Endothelial cell (in vitro differentiated cells): Measurements from ENCODE around the gene CFAP77. TPM values are rescaled to one million over a fixed set of nuclear protein-coding genes. Genes with fewer than 3 reads are reported as not detected.
A peak's percentile ranks its signal among the peaks of the same experiment; 100 is the strongest.

Experiments
- DNase-seq: peaks from one replicate; pipeline ENCODE4 v3.0.0; 2021; ENCODE audit warnings: low spot score
- H3K27ac Mint-ChIP-seq: one replicate; pipeline ENCODE4 v1.8.0; 2021; ENCODE audit warnings: mixed read lengths, inconsistent platforms; ENCODE audit not compliant: unreplicated experiment
- H3K27me3 Mint-ChIP-seq: one replicate; pipeline ENCODE4 v1.8.0; 2021; ENCODE audit warnings: mild to moderate bottlenecking, moderate library complexity, mixed read lengths, inconsistent platforms; ENCODE audit not compliant: unreplicated experiment
- H3K36me3 Mint-ChIP-seq: one replicate; pipeline ENCODE4 v1.8.0; 2021; ENCODE audit warnings: mild to moderate bottlenecking, low read depth, mixed read lengths, inconsistent platforms; ENCODE audit not compliant: unreplicated experiment
- H3K4me1 Mint-ChIP-seq: one replicate; pipeline ENCODE4 v1.8.0; 2021; ENCODE audit warnings: mild to moderate bottlenecking, mixed read lengths, inconsistent platforms; ENCODE audit not compliant: unreplicated experiment
- H3K4me3 Mint-ChIP-seq: one replicate; pipeline ENCODE4 v1.8.0; 2021; ENCODE audit warnings: mild to moderate bottlenecking, mixed read lengths, inconsistent platforms; ENCODE audit not compliant: unreplicated experiment
- H3K9me3 Mint-ChIP-seq: one replicate; pipeline ENCODE4 v1.8.0; 2021; ENCODE audit warnings: mixed read lengths, inconsistent platforms; ENCODE audit not compliant: unreplicated experiment
- total RNA-seq: library from RNA; stranded (reverse); fragmentation: NEBNext Ultra II Directional; extraction: Animal tissue kit (Norgen Biotek cat#: 25700); gene quantifications from one replicate; pipeline ENCODE4 v1.2.1, GENCODE V29; 2021; ENCODE audit not compliant: unreplicated experiment
- TF ChIP-seq, protein P1 (sequence below): fragments of 200-600 bp; sonication (generic); IDR thresholded peaks from one replicate; pipeline ENCODE4 v1.5.0; 2021; ENCODE audit warnings: antibody characterized with exemption; ENCODE audit not compliant: unreplicated experiment

The CFAP77 gene
- total RNA-seq, 1 donor from 2014 or later = 3.7 TPM

DNA sequence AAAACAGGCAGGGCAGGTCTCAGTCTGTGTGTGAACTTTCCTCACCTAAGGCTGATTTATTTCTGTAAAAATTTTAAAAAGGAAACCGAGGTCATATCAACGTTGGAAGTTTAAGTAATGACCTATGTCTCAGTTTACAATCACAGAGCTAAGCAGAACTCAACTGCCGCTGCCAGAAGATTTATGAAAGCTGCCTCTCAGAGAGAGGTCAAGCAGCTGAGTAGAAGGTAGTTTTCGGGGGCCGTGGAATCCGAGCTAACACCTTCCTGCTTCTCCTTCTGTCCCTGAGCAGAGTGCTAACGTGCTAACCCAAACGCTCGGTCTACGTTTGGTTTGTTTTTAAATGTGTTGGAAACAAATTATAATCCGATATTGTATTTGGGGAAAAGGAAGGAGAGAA is 14.5 kb upstream of the CFAP77 start:
- Mint-ChIP-seq H3K36me3 (peaks cover 39% of the 10 kb centered on the region), H3K9me3 (no peaks in the 10 kb centered on the region), H3K27ac (no peak overlapping the region), H3K4me1 (no peaks in the 10 kb centered on the region), H3K27me3 (peaks cover 3% of the 10 kb centered on the region), H3K4me3 (no peak overlapping the region)
- TF ChIP-seq, protein P1, sequence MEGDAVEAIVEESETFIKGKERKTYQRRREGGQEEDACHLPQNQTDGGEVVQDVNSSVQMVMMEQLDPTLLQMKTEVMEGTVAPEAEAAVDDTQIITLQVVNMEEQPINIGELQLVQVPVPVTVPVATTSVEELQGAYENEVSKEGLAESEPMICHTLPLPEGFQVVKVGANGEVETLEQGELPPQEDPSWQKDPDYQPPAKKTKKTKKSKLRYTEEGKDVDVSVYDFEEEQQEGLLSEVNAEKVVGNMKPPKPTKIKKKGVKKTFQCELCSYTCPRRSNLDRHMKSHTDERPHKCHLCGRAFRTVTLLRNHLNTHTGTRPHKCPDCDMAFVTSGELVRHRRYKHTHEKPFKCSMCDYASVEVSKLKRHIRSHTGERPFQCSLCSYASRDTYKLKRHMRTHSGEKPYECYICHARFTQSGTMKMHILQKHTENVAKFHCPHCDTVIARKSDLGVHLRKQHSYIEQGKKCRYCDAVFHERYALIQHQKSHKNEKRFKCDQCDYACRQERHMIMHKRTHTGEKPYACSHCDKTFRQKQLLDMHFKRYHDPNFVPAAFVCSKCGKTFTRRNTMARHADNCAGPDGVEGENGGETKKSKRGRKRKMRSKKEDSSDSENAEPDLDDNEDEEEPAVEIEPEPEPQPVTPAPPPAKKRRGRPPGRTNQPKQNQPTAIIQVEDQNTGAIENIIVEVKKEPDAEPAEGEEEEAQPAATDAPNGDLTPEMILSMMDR = no peak
- no peak for DNase-seq

DNA sequence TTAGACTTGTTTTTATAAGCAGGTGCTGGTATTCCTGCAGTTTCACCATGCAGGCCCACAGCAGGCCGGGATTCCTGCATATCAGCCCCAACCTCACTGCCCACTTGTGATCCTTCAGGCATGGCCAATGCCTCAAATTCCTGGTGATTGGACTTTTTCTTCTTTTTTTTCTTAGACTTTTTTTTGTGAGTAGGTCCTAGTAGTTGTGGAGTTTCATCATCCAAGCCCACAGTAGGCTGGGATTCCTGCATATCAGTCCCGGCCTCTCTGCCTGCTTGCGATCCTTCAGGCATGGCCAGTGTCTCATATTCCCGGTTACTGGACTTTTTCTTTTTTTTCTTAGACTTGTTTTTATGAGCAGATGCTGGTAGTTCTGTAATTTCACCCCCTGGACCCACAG is 8.2 kb upstream of the CFAP77 start:
- peaks cover 29% of the 10 kb centered on the region for H3K4me1 Mint-ChIP-seq
- H3K27ac Mint-ChIP-seq = no peak overlapping the region
- DNase-seq = no peak
- H3K27me3 Mint-ChIP-seq = peaks cover 1% of the 10 kb centered on the region
- H3K36me3 Mint-ChIP-seq = peaks cover 18% of the 10 kb centered on the region
- TF ChIP-seq, protein P1 = no peak
- H3K4me3 Mint-ChIP-seq = no peak overlapping the region
- H3K9me3 Mint-ChIP-seq = no peaks in the 10 kb centered on the region

DNA sequence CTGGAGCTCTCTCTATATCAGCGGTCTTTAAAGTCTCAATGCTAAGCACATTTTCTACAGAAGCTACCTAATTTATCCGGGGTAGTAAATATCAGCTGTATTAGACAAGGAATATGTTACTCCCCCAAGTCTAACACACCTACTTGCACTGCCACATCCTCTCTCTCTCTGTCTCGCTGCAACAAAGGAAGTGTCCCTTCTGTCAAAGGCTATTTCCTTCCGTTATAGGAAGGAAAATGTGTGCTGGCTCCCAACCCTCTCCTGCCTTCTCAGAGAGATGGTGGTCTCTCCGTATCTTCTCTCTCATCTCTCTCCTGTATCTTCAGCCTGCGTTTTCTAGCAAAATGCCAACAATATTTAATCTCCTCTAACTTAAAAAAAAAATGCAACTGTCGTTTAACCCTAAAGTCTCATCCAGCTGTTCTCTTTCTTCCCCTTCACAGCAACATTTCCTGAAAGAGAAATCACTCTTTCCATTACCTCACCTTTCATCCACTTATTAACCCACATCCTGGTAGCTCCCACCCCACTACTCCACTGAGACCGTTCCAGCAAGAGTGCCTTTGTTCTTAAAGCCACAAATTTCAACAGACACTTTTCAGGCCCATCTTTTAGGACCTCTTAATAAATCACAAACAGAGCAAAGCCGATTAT is 5.7 kb upstream of the CFAP77 start:
- H3K9me3 Mint-ChIP-seq = no peaks in the 10 kb centered on the region
- peaks cover 8% of the 10 kb centered on the region for H3K27me3 Mint-ChIP-seq
- H3K36me3 Mint-ChIP-seq = peaks cover 8% of the 10 kb centered on the region
- peak overlapping the region; percentile 77 for H3K4me3 Mint-ChIP-seq
- H3K4me1 Mint-ChIP-seq = peaks cover 38% of the 10 kb centered on the region
- DNase-seq = no peak
- TF ChIP-seq, protein P1 = no peak
- H3K27ac Mint-ChIP-seq = peak overlapping the region; percentile 95

DNA sequence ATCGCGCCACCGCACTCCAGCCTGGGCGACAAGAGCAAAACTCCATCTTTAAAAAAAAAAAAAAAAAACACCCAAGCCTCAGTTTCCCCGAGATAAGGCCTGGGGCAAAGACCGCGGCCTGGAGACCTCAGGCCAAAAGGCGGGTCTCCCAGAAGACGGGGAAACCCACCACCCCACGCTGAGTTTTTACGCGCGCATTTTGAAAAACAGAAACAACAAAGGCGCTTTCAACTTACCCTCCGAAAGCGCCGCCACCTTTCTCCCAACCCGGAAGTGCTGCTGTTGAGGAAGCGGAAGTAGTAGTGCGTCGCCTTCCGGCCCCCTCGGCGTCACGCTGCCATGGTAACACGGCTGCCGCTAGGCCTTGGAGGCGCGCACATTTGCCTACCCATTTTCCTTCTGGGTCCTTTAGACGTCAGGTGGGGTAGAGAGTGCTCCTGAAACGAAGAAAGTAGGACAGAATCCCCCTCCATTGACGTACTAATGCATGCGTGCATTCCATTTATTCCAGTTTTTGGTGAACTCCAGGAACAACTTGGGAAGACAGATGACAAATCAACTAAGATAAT is 3.4 kb upstream of the CFAP77 start, which contains the start of gene TTF1:
TSS of gene TTF1 (minus strand) at position 287 of the 569 bp plus-strand sequence. CDS start 4,019 bp downstream, outside the sequence.
- peak within 1 kb of the TSS; percentile 94 for H3K27ac Mint-ChIP-seq
- H3K4me3 Mint-ChIP-seq = peak within 1 kb of the TSS; percentile 95
- H3K9me3 Mint-ChIP-seq = no peaks in the 10 kb centered on the region
- TF ChIP-seq, protein P1 = no peak
- H3K27me3 Mint-ChIP-seq = peaks cover 8% of the 10 kb centered on the region
- H3K4me1 Mint-ChIP-seq = peaks cover 45% of the 10 kb centered on the region
- DNase-seq = peak; percentile 92
- peaks cover 8% of the 10 kb centered on the region for H3K36me3 Mint-ChIP-seq

DNA sequence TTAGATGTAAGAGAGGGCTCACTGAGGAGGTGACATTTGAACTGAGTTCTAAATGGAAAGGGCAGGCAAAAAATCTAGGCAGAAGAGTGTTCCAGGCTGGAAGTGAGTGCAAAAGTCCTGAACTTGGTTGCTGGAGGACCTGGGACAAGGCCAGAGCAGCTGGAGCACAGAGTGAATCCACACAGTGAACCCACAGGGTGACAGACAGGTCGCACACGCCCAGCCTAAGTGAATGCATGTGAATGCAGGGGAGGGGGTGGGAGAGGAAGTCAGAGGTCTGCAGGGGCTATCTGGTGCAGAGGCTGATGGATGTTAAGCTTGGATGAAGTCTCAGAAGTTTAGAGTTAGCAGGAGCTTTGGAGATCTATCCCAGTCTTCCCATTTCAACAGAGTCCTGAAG is 2.8 kb upstream of the CFAP77 start:
- DNase-seq = no peak
- H3K4me3 Mint-ChIP-seq = peak overlapping the region; percentile 95
- H3K9me3 Mint-ChIP-seq = no peaks in the 10 kb centered on the region

More for the DNA sequence above, 2.8 kb upstream of the CFAP77 start:
- TF ChIP-seq, protein P1 = no peak
- peaks cover 4% of the 10 kb centered on the region for H3K36me3 Mint-ChIP-seq
- peaks cover 8% of the 10 kb centered on the region for H3K27me3 Mint-ChIP-seq
- peaks cover 48% of the 10 kb centered on the region for H3K4me1 Mint-ChIP-seq
- H3K27ac Mint-ChIP-seq = peak overlapping the region; percentile 66
